ENCODE data around the gene POM121L12. TPM values are rescaled to one million over a fixed set of nuclear protein-coding genes. Genes with fewer than 3 reads are reported as not detected.

The POM121L12 gene
- total and polyA plus RNA-seq, 2 of the 4 experiments (the other 2 are of a cell fraction): not detected

GRCh38 chr7:52992001-52992400, 43.4 kb upstream of the POM121L12 start:
- no peak overlapping the region for H3K18ac ChIP-seq (ENCODE audit: low read depth, low read length)
- no peak overlapping the region for H2AK9ac ChIP-seq (replicated peaks; ENCODE audit: low read depth, low read length, poor library complexity)
- no peak overlapping the region for H3K9ac ChIP-seq (ENCODE audit: low read depth, low read length)
- BruUV-seq (replicated peaks): no TSS peak
- no peak overlapping the region for H2BK15ac ChIP-seq (ENCODE audit: low read depth, low read length)
- ATAC-seq (ENCODE audit: low read depth): no peak
- H4K5ac ChIP-seq (ENCODE audit: low read depth, low read length): no peak overlapping the region
- no peak overlapping the region for H4K8ac ChIP-seq (ENCODE audit: low read depth in 2 of 2, low read length in 2 of 2)
- H2AFZ ChIP-seq (replicated peaks; ENCODE audit: low read length, poor library complexity): no peak overlapping the region
- in situ Hi-C loops (cut with MboI; ENCODE audit: low sequenced_read_pairs) (no loop called here), intact Hi-C loops (cut with micrococcal nuclease) (no loop called here), dilution Hi-C loops (cut with HindIII; ENCODE audit: low sequenced_read_pairs, unreplicated experiment) (no loop called here)
- H3K56ac ChIP-seq (ENCODE audit: extremely low read depth, insufficient read depth, low read length): no peak overlapping the region
- H3K4me3 ChIP-seq (ENCODE audit: insufficient read depth, low read depth, low read length): no peak overlapping the region
- H3K4me2 ChIP-seq (ENCODE audit: low read depth, low read length): no peak overlapping the region
- H3K9me1 ChIP-seq (ENCODE audit: insufficient read depth, low read length): no peaks in the 10 kb centered on the region
- no peak overlapping the region for H2BK120ac ChIP-seq (ENCODE audit: low read depth, low read length)
- TF ChIP-seq ELK1 (IDR thresholded peaks at IDR 0.05; ENCODE audit: borderline replicate concordance, low read depth, low read length) (no peak), MAZ (IDR thresholded peaks at IDR 0.05; ENCODE audit: borderline replicate concordance, low read depth, low read length) (no peak), MAFK (IDR thresholded peaks at IDR 0.05; ENCODE audit: low read depth, low read length) (no peak), RAD21 (IDR thresholded peaks at IDR 0.05; ENCODE audit: low read length) (no peak), CHD1 (IDR thresholded peaks at IDR 0.05; ENCODE audit: low read depth, low read length) (no peak), BHLHE40 (IDR thresholded peaks at IDR 0.05; ENCODE audit: low read depth, low read length) (no peak), POLR2A (IDR thresholded peaks at IDR 0.05; ENCODE audit: low read depth, low read length) (no peak), CTCF (conservative IDR thresholded peaks at IDR 0.05; ENCODE audit: low read depth, low read length) (no peak), RFX5 (IDR thresholded peaks at IDR 0.05; ENCODE audit: low read depth, low read length) (no peak), FOS (IDR thresholded peaks at IDR 0.05; ENCODE audit: low read depth, low read length) (no peak), CEBPB (IDR thresholded peaks at IDR 0.05; ENCODE audit: low read depth, low read length) (no peak), SMC3 (IDR thresholded peaks at IDR 0.05; ENCODE audit: low read depth, low read length) (no peak), MXI1 (IDR thresholded peaks at IDR 0.05; ENCODE audit: borderline replicate concordance, low read depth, low read length) (no peak), USF2 (IDR thresholded peaks at IDR 0.05; ENCODE audit: low read depth, low read length) (no peak), NFE2L2 (IDR thresholded peaks at IDR 0.05; ENCODE audit: low read depth, low read length) (no peak)
- DNase-seq: no peak
- no peak overlapping the region for H3K23ac ChIP-seq (ENCODE audit: low read depth, low read length)
- H3K27me3 ChIP-seq (ENCODE audit: control insufficient read depth, insufficient read depth, low read length): no peaks in the 10 kb centered on the region
- no peak overlapping the region for H3K14ac ChIP-seq (replicated peaks; ENCODE audit: low read depth, low read length)
- no peaks in the 10 kb centered on the region for H4K20me1 ChIP-seq (ENCODE audit: insufficient read depth, low read length)
- no peaks in the 10 kb centered on the region for H3K4me1 ChIP-seq (ENCODE audit: control insufficient read depth, insufficient read depth, low read length)
- H3K36me3 ChIP-seq (ENCODE audit: control insufficient read depth, insufficient read depth, low read length): no peaks in the 10 kb centered on the region
- H2BK20ac ChIP-seq (ENCODE audit: low read depth, low read length): no peak overlapping the region
- POLR2A ChIA-PET (ENCODE audit: unreplicated experiment): no interaction called here
- no peaks in the 10 kb centered on the region; the same call in none of the 2 replicates for H3K9me3 ChIP-seq (ENCODE audit: control insufficient read depth, insufficient read depth, low read length)
- no peaks in the 10 kb centered on the region for H3K79me1 ChIP-seq (ENCODE audit: low read depth in 1 of 2, low read length in 2 of 2)
- no peak overlapping the region for H3K4ac ChIP-seq (ENCODE audit: low read depth, low read length)
- H4K91ac ChIP-seq (ENCODE audit: insufficient read depth, low read depth, low read length): no peak overlapping the region
- H2BK5ac ChIP-seq (ENCODE audit: low read depth, low read length, poor library complexity, severe bottlenecking): no peak overlapping the region
- CTCF ChIA-PET: no interaction called here
- H3K27ac ChIP-seq (ENCODE audit: insufficient read depth, low read length): no peak overlapping the region
- H2AK5ac ChIP-seq (ENCODE audit: low read depth, low read length): no peak overlapping the region
